RPMI7951 (cell line): ENCODE results near the gene CCDC92B. TPM values are rescaled to one million over a fixed set of nuclear protein-coding genes. Genes with fewer than 3 reads are reported as not detected.
A peak's percentile ranks its signal among the peaks of the same experiment; 100 is the strongest.

Source experiments
- DNase-seq: peaks from one replicate; pipeline ENCODE4 v3.0.0-alpha.2; 2012; ENCODE audit warnings: low read depth
- total RNA-seq: library from RNA; depleted of rRNA; stranded (reverse); fragments of >200 nt; shearing (Covaris generic); gene quantifications from 2 replicates; pipeline ENCODE4 v1.2.3, GENCODE V29; 2014

The CCDC92B gene
- total RNA-seq, 1 experiment from 2014 or later: not detected

- no peak for DNase-seq
Observed at GRCh38 chr17:2778489-2778888, 29.0 kb upstream of the CCDC92B start.

- DNase-seq: no peak
Observed at GRCh38 chr17:2777242-2777867, 27.9 kb upstream of the CCDC92B start.

GRCh38 chr17:2776589-2777241 lies 27.3 kb upstream of the CCDC92B start:
- no peak for DNase-seq

- no peak for DNase-seq
Observed at GRCh38 chr17:2775206-2775605, 25.8 kb upstream of the CCDC92B start.

- no peak for DNase-seq
Observed at GRCh38 chr17:2770129-2770528, 20.7 kb upstream of the CCDC92B start.

GRCh38 chr17:2758870-2759269 lies 9.4 kb upstream of the CCDC92B start:
- no peak for DNase-seq

- no peak for DNase-seq
Observed at GRCh38 chr17:2755891-2756724, 6.7 kb upstream of the CCDC92B start.

GRCh38 chr17:2751491-2751890 lies 2.0 kb upstream of the CCDC92B start:
- DNase-seq: no peak

GRCh38 chr17:2750721-2751120 lies 1.3 kb upstream of the CCDC92B start:
- no peak for DNase-seq

GRCh38 chr17:2749784-2750181 lies 331 bp upstream of the CCDC92B start:
- DNase-seq: peak; percentile 65

- DNase-seq: no peak
Observed at GRCh38 chr17:2745317-2746037, 4.0 kb downstream of the CCDC92B start.

GRCh38 chr17:2737693-2738092 lies 11.8 kb downstream of the CCDC92B start:
- no peak for DNase-seq

GRCh38 chr17:2736956-2737355 lies 12.5 kb downstream of the CCDC92B start:
- no peak for DNase-seq

- DNase-seq: no peak
Observed at GRCh38 chr17:2735896-2736295, 13.6 kb downstream of the CCDC92B start.

GRCh38 chr17:2734939-2735338 lies 14.5 kb downstream of the CCDC92B start:
- DNase-seq: no peak

- DNase-seq: no peak
Observed at GRCh38 chr17:2731807-2732206, 17.6 kb downstream of the CCDC92B start.

- no peak for DNase-seq
Observed at GRCh38 chr17:2730764-2731353, 18.6 kb downstream of the CCDC92B start.

GRCh38 chr17:2724784-2725164 lies 24.7 kb downstream of the CCDC92B start:
- DNase-seq: no peak

GRCh38 chr17:2723997-2724783 lies 25.3 kb downstream of the CCDC92B start:
- no peak for DNase-seq

GRCh38 chr17:2723505-2723996 lies 25.9 kb downstream of the CCDC92B start:
- DNase-seq: no peak

- no peak for DNase-seq
Observed at GRCh38 chr17:2722611-2723010, 26.8 kb downstream of the CCDC92B start.
